Left forelimb (tissue), 1 donor: ENCODE results near the gene RSRC1.
"Not testable (repeated sequence)": the region's sequence is repeated elsewhere in the genome, so short reads cannot be mapped to it uniquely, and the experiment has no call there.

Source experiments
- DNase-seq: peaks from one replicate; pipeline ENCODE4 v3.0.0-alpha.2; 2018; ENCODE audit warnings: low spot score

Gene RSRC1

DNA sequence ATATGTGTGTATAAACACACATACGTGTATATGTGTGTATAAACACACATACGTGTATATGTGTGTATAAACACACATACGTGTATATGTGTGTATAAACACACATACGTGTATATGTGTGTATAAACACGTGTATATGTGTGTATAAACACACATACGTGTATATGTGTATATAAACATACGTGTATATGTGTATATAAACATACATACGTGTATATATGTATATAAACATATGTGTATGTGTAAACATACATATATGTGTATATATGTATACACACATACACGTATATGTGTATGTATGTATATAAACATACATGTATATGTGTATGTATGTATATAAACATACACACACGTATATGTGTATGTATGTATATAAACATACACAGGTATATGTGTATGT lies 119.1 kb downstream of the RSRC1 start:
- not testable (repeated sequence) for DNase-seq

DNA sequence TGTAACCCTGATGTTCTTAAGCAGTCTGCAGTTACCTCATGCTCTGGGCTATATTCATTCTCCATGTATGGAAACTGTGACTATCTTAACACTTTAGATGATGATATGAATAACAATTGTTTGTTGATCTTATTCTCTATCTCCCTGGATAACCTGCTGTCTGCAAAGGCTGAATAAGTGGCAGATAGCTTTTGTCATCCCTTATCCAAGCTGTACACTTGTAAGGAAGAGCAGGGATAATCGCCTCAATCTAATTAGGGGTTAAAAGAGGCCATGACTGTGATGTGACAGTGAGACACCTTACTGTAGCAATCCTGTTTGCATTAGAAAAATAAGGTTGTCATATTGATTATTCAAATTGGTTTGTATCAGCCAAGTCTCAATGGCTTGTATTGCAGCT lies 123.9 kb downstream of the RSRC1 start:
- no peak for DNase-seq

DNA sequence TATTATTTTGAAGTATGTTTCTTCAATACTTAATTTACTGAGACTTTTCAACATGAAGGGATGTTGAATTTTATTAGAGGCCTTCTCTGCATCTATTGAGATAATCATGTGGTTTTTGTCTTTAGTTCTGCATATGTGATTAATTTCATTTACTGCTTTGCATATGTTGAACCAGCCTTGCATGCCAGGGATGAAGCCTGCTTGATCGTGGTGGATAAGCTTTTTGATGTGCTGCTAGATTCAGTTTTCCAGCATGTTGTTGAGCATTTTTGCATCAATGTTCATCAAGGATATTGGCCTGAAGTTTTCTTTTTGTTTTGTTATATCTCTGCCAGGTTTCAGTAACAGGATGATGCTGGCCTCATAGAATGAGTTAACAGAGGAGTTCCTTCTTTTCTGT lies 134.4 kb downstream of the RSRC1 start:
- no peak for DNase-seq

DNA sequence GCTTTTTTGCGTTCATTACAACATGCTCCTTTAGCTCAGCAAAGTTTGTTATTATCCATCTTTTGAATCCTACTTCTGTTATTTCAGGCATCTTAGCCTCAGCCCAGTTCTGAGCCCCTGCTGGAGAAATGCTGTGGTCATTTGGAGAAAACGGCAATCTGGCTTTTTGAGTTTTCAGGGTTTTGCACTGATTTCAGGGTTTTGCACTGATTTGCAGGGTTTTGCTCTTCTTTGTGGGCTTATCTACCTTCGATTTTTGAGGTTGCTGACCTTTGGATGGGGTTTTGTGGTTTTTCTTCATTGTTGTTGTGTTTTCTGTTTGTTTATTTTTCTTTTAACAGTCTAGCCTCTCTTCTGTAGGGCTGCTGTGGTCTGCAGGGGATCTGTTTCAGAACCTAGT lies 137.4 kb downstream of the RSRC1 start:
- no peak for DNase-seq

DNA sequence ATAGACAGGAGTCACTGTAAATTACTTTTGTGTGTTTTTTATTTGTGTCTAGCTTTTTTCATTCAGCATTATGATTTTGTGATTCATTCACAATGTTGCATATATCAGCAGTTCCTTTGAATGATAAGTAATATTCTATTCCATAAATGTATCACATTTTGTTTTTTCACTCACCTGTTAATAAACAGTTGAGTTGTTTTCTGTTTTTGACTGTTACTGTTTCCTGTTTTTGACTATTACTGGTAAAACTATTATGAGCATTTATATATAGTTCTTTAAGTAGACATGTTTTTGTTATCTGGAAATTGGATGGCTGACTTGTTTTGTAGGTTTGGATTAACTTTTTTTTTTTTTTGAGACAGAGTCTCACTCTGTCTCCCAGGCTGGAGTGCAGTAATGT lies 138.4 kb downstream of the RSRC1 start:
- no peak for DNase-seq

DNA sequence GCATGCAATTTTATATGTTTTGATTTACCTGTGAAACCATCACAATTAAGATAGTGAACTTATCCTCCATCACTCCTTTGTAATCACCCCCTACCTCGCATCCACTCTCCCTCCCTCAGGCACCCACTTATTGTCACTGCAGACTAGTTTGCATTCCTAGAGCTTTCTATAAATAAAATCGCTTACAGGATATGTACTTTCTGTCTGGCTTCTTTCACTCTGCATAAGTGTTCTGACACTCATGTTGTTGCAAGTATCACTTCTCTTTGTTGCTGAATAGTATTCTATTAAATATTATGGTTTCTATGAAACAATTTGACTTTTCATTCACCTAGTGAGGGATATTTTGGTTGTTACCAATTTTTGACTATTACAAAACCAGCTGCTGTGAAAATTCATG lies 139.3 kb downstream of the RSRC1 start:
- no peak for DNase-seq

DNA sequence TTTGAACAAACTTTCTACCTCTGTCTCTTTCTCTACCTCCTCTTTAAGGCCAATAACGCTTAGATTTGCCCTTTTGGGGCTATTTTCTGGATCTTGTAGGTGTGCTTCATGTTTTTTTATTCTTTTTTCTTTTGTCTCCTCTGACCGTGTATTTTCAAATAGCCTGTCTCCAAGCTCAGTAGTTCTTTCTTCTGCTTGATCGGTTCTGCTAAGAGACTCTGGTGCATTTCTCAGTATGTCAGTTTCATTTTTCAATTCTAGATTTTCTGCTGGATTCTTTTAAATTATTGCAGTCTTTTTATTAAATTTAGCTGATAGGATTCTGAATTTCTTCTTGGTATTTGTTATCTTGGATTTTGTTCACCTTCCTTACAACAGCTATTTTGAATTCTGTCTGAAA lies 148.7 kb downstream of the RSRC1 start:
- DNase-seq: no peak

DNA sequence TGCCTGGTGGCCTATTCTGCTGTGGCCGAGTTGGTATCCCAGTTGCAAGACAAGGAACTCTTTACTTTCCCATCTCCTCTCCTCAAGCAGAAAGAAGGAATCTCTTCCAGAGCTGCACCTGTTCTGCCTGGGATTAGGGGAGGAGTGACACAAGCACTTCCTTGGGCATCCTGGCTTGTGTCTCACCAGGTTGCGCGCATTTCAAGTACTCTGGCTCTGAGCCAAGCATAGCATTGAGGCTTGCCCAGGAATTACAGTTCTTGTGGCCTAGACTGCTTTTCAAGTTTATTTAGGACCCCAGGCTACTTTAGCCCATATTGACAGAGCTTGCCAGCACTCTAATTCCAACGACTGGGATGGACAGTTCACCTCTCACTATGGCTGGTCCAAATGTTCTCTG lies 150.5 kb downstream of the RSRC1 start:
- DNase-seq: no peak

DNA sequence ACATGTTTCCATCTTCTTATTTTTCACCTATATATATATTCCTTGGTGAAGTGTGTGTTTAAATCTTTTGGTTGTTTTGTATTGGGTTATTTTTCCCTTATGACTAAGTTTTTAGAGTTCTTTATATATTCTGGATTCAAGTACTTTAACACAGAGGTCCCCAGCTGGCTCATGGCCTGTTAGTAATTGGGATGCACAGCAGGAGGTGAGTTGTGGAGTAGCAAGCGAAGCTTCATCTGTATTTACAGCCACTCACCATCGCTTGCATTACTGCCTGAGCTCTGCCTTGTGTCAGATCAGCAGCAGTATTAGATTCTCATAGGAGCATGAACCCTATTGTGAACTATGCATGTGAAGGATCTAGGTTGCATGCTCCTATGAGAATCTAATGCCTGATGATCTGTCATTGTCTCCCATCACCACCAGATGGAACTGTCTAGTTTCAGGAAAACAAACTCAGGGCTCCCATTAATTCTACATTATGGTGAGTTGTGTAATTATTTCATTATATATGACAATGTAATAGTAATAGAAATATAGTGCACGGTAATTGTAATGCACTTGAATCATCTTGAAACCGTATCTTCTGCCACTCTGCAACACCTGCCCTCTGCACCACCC lies 151.6 kb downstream of the RSRC1 start:
- no peak for DNase-seq

DNA sequence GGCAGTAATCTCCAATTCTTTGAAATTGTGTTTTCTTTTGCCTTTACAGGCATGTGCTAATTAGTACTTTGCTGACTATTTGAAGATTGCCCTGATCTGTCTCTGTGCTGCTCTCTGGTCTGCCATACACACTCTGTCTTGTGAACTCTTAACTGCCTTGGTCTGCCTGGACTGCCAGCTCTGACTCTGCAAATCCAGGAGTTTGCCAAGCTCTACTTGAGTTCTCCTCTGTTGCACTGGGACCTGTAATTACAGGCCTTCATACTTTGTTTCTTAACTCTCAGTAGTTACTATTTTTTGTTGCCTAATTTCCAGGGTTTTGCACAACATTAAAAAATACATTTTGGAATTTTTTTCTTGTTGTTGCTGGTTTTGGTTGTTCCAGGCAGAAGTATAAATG lies 155.0 kb downstream of the RSRC1 start:
- no peak for DNase-seq

DNA sequence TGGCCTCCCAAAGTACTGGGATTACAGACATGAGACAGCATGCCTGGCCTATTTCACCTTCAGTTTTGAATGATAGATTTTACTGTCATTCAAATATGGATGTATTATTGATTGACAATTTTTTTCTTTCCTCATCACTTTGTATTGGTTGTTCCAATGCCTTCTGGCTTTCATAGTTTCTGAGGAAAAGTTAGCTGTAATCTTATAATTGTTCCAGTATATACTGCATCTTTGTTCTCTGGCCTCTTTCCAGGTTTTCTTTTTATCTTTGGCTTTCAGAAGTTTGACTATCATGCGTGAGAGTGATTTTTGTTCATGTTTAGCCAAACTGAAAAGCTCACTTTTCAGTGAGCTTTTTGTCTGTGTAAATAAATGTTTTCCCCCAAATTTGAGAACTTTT lies 157.1 kb downstream of the RSRC1 start:
- DNase-seq: no peak

DNA sequence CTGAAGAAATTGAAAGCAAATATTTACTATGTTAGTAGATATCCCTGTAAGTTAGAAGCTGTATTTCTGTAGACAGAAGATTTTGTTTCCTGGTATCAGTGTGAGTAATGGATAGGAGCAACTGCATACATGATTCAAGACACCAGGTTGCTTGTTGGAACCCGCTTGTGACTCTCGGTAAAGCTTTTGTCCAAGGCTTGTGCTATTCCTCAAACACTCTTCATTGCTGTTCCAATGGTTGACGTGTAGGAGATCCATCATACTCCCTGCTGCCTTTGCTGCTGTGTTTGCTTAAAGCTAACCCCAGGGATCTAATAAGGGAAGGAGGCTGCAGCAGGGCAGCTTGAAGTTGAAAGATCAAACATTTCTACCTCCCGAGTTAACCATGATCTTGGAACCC lies 160.1 kb downstream of the RSRC1 start:
- DNase-seq: no peak

DNA sequence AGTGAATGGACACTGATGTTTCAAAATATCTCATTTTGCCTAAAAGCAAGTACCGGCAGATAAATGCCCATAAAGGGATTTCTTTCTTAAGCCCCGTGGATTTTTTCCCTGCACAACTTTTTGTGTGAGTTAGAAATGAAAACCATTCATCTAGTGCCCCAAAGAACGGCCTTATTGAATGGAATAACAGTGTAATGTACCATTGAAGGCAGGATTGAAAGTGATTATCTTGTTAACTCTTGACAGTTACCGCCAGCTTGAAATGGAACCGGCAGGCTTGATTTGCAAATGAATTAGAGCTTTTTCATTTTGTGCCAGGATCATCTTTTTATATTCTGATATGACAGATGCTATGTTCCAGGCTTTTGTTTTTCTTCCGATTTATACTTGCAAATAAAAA lies 162.2 kb downstream of the RSRC1 start:
- no peak for DNase-seq

DNA sequence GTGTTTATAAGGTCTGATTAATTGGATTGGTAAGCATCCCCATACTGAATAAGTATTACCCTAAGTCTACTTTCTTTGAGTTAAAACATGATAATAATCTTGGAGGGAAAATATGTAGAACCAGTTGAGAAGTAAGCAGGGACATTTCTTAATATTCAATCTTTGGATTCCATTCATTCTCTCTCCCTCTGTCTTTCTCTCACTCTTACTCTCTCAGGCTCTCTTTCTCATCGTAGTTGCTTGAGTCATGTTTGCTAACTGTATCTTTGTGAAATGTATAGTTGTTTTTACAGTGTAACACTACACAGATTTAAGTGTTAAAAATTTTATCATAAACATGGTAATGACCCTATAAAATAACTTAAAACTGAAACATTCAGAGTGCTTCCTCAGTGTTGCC lies 163.8 kb downstream of the RSRC1 start:
- DNase-seq: no peak

DNA sequence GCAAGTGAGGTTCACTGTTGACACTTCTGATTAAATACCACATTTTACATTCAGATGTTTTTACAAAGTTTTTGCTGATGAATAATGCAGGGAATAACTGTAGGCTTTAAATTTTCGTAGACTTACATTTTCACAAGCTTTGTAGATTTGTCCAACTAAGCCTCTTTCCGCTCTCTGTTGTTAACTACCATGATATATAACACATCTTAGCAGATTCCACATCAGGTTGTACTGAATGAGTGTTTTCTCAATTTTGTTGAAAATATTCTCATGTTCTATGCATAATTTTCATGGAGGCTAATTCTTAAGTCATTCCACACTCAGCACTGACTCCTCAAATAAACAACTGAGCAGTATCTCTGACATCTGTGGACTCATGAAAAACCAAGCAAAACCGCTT lies 168.3 kb downstream of the RSRC1 start:
- DNase-seq: no peak

DNA sequence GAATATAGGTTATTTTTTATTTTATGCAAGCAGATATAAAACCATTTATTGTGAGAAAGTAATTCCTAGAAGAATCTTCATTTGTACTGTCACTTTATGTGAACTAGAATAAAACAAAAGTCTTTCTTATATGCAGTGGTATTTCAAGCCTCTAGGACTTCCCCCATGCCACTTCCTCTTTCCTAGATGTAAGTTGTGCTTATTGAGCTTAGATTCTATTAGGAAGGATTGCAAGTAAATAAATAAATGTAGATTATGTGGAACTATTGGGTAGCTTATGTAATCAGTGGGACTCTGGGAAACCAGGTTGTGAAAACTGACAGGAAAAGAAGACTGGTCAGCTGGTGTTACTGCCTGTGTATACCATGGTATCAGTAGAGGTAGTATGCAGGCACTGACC lies 169.7 kb downstream of the RSRC1 start:
- DNase-seq: no peak

DNA sequence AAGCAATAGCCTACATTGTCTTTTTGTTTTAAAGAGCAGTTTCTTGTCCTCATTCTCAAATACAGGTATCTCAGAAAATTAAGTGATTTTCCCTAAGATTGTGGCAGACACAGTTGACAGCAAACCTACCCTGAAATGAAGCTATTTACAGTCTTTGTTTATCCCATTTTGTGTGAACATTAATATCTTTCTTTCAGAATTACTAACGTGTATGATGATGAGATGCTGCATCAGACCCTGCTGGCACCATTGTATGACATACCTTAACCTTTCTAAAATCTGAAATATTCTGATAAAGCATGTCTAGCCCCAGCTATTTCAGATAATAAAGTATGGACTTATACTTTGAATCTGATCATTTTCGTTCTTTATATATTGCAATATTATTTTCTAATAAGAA lies 185.9 kb downstream of the RSRC1 start:
- no peak for DNase-seq

DNA sequence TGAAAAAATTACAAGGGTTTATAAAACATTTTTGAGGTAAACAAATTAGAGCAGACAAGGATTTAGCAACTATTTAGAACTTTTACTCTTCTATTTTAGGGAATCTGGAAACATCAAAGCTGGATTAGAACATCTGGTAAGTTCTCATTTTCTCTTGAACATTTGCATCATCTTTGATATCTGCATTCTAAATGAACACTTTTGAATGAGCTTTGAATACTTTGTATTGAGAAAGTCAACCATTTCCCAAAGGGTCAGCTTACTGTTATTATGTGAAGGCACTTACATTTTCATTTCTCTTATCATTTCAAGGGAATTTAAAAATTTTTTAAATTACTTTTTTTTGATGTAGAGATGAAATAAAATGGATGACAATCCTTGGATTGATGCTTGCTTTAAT lies 188.1 kb downstream of the RSRC1 start:
- DNase-seq: no peak

DNA sequence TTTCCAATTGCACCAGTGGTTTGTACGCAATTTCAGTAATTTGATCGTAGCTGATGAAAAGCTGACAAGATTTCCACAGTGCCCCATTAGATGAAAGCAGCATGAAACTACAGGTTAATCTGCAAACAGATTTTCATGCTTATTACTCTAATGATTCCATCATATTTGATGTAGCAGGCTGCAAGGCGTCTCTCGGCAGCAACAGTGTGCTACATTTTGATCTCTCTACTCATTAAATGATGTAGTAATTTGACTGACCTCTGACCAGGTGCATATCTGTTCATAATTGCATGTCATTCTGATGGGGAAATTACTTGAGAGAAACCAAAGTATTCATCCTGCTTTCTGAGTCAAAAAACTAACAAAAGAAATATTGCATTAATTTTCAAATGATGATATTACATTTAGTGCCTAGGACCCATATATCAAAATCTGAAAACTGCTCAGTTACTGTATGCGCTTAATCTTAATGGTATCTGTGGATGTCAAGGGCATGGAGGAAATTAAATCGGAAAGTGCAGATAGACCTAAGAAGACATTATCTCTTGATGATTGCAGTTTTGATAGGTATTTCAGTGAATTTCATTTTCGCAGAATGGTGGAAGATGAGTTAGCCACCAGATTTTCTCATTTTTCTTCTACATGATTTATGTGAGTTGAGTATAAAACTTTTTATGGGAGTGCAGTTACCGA lies 198.5 kb downstream of the RSRC1 start:
- DNase-seq: no peak

DNA sequence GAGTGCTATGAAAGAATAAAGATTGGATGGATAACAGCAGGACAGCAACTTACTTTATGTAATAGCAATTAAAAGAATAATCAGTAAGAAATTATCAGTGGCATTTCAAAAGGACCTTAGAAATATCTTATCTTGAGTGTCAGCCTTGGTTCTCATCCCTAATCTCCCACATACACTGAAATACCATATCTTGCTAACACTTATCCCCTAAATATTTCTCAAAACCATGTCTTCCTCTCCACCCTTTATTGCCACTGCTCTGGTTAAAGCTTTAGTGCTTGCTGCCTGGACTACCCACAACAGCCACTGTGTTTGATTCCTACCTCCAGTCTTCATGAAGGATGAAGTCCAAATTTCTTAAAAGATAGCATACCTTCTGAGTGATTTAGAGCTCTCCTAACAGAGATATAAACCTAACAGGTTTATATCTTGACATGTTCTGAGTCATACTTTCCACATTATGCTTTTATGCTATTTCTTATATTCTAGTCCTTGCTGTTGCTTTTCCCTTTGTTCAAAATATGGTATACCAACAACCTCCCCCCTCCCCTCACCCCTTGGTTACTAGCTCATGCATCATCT lies 202.8 kb downstream of the RSRC1 start:
- DNase-seq: no peak

DNA sequence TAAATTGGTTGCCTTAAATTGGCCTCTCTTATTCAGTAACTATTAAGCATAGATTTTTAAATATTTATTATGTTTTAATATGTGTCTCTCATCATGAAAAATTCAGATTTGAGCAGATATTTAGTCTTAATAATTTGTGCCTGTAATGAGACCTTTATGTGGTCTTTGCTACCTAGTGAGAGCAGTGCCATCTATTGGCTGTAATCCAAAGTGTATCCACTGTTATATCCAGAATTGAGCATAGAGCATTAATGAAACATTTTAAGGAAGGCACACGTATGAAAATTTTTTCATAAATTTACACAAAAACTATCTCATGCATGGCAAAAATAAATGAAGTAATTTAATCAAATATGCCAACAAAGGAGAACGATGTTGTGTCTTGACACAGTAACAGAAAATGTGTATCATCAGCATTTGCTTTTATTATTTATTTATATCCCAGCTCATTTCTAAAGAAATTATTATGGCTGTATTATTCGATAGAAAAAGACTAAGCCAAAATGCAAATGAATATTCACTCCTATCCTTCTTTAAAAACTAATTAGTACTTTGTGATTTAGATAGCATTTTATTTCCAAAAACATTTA lies 203.5 kb downstream of the RSRC1 start:
- DNase-seq: no peak

DNA sequence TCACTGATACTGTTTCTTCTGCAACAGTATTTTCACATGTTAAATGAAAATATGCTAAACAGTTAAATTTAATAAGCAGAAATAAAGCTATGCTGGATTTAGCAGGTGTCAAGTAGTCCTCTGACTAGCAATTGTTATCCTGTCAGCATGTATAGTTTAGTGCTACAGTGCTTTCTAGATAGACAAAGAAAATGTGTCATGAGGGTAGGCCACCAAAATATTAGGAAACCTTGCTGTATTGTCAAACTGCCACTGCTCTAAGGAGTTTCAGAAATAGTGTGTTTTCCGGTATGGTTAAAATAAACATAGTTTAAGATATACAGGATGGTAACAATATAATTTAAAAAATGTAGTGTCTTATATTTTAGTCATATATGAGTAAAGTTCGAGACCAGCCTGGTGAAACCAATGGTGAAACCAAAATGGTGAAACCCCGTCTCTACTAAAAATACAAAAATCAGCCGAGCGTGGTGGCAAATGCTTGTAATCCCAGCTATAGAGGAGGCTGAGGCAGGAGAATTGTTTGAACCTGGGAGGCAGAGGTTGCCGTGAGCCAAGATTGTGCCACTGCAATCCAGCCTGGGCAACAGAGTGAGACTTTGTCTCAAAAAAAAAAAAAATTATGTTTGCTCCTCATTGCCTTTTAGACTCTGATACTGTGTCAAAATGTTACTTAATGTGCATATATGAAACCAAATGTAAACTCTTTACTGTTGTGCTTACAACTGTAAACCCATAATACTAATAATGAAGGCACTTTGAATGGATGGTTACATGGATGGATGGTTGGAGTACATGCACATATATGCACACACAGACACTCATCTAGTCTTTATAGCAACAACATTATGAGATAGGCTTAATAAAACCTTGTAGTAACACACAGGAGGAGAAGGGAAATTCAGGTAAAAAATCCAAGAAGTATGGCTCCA lies 204.8 kb downstream of the RSRC1 start:
- no peak for DNase-seq
